ENCODE results near the gene MYLK2.

DNA sequence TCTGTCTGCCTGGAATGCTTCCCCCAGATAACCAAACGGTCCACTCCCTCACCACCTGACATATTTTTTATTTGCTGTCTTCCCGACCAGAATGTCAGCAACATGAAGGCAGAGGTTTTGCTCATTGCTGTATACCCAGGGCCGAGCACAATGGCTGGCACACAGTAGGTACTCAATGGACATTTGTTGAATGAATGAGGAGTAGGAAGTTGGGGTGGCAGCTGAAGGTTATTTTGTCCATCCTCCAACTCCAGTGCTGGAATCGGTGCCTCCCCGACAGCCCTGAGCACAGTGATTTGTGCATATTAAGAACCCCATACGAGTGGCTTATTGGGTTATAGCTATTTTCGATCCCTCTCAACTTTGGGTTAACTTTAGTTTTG lies 40.8 kb downstream of the MYLK2 start:
- no peak for TF ChIP-seq CTCF (IDR thresholded peaks at IDR 0.05)
- TF ChIP-seq POLR2A (IDR thresholded peaks at IDR 0.05): no peak

All from uterus (tissue), 2 donors.